Colon (tissue), 2 donors: ENCODE data around the gene WNT11.

Source experiments
- FAIRE-seq: peaks from 2 replicates; lab custom pipeline; 2012; peaks lifted over from hg19 to GRCh38; lab: Jason Lieb, UNC
- donor health status: control.
- donor health status: control.

The WNT11 gene

GRCh38 chr11:76218449-76219178, 12.3 kb upstream of the WNT11 start:
- no peak for FAIRE-seq

GRCh38 chr11:76217653-76218160, 11.4 kb upstream of the WNT11 start:
- FAIRE-seq: no peak

DNA sequence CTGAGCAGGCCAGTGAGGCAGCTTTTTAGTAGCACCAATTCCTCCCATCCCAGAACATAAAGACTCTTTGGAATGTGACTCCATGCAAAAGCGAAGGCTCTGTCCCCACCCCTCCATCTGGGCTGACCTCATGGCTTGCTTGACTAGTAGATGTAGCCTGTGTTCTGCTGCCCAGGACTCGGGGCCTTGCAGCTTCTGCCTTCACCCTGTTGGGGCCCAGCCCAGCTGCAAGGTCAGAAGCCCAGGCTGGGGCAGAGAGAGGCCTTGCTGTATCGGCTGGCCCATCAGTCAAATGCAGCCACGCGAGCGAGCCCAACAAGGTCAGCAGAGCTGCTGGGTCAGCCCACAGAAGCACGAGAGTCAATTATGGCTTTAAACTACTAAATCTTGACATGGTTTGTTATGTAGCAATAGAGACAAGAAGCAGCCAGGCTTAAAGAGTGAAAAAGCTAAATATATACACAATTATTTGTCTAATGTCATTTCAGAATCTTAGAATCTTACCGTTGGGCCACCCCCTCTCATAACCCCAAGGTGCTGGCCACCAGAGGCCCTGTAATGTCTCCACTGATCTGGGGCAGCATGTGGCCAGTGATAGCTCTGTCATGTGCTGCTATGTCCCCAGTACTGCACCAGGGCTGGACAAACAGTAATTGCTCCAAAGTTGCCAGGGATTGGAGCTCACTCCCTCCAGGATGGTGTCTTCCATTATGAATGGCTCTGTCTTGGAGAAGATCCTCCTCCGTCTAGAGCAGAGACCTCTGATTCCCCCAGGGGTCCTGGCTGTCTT, 10.4 kb upstream of the WNT11 start:
- FAIRE-seq: no peak

DNA sequence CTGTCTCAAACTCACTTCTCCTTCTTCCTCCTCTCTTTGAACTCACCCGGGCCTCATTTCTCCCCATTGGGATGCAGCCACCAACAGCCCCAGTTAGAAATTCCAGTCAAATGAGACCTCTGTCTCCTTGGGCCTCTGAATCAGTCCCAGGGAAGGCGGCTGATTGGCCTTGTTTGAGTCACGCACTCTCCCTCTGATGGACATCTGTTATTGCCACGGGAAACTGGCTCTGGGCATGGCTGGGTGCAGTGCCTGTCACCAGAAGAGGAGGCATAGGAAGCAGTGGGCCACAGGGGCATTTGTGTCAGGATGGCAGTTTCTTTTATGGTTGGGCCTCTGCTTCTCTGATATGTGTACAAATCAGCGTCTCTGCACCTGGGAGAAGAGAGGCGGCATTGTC, 9.6 kb upstream of the WNT11 start:
- no peak for FAIRE-seq

GRCh38 chr11:76214968-76215548, 8.8 kb upstream of the WNT11 start:
- no peak for FAIRE-seq

- FAIRE-seq: no peak
Measured at GRCh38 chr11:76214186-76214585, 7.9 kb upstream of the WNT11 start.

DNA sequence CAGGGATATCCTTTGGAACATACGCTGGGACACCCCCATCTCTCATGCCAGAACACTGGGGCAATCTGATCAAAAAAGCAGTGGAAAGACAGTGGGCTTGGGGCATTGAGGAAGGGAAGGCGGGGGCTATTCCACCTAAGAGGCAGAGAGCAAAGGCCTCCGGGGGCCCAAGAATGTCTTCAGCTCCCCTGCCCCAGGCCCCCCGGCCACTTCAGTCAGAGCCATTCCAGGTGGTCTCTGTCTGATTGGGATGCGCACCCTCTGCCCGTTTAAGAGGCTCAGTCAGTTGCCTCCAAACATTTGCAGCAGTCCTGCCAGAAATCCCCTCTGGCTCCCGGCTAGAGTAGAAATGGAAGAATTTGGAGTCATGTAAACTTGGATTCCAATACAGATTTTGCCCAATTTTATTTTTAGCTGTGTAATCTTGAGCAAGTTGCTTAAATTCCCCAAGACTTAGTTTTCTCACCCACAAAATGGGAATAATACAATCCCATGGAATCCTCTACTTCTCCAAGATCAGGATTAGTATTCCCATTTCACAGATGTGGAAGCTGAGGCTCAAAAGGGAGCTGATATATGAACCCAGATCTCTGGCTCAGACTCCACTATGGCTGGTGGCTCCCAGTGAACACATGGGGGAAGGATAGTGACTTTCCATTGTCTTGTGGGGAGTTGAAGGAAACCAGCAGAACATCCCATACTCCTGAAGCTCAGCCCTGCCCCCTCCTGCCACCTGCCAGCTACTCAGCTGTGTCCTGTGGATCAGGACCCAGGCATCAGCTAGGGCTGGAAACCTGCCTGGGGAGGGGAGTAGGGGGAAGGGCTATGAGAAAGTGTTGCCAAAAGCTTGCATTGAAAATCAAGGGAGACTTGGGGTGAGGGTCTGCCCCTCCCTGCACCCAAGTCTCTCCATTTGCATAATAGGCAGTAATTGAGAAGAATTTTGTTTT, 6.1 kb upstream of the WNT11 start:
- no peak for FAIRE-seq

DNA sequence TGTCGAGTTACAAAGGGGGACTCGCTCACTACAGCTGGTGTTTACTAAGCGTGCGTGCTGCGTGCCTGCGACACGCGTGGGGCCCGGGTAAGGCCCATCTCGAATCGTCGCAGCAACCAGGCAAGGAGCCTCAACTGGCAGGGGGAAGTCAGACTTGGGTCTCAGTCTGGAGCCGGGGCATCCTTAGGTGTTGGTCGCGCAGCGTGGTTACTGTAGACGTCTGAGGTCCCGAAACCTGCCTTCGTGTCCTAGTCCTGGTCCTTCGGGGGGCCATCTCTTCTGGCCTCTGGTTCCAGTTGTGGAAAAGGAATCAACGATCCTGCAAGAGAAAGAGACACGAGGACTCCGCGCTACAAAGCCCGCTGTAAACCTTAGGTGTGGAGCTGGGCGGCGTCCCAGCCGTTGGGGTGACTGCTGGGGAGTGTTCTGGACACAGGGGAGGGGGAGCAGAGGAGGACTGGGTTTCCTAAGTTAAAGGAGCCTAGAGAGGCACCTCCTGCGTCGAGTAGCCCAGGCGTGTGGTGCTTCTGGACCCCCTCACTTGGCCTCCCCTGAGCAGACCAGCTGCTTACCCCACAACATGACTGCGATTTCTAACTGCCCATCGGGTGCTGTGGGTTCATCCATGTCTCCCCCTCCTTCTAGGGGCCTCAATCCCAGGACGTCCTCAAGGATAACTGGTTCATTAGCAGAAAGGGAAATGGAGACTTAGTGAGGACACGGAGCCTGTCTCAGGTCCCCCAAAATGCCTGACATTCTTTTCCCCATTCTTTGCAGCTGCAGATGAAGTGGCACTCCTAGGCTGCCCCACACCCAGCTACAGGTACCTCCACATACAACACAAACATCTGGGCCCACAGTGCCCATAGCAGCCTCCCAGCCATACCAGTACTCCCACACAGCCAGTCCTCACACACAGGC, 4.9 kb upstream of the WNT11 start:
- no peak for FAIRE-seq

DNA sequence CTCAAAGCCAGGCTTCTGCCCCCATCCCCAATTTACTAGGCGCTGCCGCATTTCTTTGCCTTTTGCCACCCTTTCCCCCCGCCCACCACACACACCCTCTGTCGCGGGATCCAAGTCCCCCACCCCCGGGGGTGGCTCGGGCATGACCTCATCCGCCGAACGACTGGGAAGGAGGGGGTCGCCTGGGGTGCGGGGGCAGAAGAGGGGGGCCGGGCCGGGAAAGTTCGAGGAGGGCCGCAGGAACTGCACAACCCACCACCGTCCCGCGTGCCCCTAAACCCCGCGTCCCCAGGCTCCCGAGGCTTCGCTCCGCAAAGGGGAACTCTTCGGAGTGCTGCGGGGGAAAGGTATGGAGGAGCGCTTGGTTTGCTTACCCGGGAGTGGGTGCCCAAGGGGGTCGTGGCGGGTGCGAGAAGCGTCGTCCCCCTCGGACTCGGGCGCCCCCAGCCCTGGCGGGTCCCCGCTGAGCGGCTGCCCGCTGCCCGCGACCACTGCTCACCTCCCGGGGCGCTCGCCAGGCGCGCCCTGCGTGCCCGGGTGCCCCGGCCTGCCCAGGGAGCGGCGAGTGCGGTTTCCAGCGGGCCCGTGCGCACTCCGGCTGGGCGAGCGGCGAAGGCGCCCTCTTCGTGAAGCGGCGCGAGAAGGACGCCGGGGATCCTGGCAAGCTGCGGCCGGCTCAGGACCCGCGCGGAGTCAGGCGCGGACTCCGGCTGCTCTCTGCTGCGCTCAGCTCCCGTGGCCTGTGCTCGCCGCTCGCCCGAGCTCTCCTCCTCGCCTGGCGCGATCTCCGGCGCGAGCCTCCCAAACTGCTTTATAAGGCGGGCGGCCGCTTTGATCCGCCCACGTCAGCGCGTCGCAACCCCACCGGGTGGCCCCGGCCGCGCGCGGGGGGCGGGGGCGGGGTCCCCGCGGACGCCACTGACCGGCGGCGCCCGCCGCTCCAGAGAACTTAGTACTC, 4.0 kb upstream of the WNT11 start:
- FAIRE-seq: no peak

- no peak for FAIRE-seq
Measured at GRCh38 chr11:76209375-76209972, 3.2 kb upstream of the WNT11 start.

DNA sequence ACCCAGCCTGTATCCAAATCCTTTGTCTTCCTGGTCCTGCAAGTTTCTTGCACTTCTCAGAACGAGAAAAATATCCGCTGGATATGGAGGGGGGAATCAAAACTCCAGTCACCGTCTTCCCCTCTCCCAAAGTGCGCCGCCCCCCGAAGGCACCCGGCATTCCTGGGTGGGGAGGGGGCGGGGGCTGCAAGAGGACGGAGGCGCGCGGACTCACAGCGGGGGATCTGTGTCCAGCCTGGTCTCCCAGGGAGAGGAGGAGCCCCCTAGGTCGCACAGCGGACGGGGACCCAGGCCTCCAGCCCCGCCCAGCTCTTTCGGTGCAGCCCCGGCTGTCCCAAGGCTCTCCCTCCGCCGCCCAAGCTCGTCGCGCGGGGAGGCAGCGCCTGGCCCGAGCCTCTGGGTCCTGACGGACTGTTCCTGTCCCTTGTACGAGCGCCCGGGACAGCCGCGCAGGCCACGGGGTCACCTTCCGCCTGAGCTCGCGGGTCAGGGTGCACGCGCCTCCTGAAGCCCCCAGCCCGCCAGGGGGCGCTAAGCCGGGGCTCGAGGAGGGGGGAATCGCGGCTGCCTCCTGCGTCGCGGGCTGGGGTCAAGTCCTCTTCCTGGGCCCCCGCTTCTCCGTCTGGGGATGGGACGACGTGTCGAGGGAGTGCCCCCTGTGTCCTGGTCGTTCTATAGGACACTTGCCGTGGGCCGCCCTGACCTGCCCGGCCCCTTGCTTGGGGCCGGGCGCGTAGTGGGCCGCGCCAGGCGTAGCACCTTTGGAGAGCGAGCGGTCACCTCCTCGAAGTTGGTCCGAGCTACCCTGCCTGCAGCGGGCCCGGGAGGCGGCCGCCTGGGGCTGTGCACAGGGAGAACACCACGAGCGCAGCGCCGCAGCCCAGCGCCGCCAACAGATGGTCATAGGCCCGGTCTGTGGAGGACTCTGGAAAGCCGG, 2.4 kb upstream of the WNT11 start:
- no peak for FAIRE-seq

- no peak for FAIRE-seq
Measured at GRCh38 chr11:76207642-76208401, 1.5 kb upstream of the WNT11 start.

GRCh38 chr11:76206077-76206326, 300 bp downstream of the WNT11 start:
- FAIRE-seq: no peak

DNA sequence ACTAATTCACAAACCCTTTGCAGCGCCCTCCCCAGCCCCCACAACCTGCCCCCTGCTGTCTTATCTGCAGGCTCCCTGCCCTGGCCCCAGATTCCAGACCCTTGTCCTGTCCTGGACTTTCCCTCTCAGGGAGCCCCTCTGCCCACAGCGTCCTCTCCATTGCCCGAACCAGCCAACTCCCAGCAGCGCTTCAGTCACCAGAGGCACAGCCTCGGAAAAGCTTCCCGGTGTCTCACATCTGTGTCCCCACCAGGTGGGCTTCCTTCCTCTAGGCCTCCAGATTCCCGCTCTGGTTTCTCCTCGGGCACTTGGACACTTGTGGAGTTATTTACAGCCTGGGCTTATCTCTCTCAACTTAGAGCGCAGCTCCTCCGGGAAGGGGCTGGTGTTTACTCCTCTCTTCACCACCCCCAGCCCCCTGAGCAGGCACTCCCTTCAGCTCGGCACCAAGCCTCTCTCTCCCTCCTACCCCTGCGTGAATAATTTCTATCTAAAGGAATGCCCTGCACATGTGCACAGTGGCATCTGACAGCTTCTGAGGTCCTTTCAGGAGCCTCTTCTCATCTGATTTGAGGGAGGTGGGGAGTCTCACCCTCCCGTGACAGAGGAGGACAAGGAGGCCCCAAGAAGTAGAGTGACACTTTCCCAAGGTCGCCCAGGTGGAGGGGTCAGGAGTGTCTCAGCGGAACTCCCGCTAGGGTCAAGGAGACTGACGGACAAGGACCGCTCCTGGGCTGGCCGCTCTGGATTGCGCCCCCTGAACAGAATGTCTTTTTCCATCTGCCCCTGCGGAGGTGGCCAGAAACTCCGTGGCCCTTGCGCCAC, 838 bp downstream of the WNT11 start:
- FAIRE-seq: no peak

- FAIRE-seq: no peak
Measured at GRCh38 chr11:76203937-76204336, 2.4 kb downstream of the WNT11 start.

GRCh38 chr11:76203131-76203925, 3.0 kb downstream of the WNT11 start:
- FAIRE-seq: no peak
